ENCODE results near the gene LEKR1.
"Not testable (repeated sequence)": the region's sequence is repeated elsewhere in the genome, so short reads cannot be mapped to it uniquely, and the experiment has no call there.

Gene LEKR1

DNA sequence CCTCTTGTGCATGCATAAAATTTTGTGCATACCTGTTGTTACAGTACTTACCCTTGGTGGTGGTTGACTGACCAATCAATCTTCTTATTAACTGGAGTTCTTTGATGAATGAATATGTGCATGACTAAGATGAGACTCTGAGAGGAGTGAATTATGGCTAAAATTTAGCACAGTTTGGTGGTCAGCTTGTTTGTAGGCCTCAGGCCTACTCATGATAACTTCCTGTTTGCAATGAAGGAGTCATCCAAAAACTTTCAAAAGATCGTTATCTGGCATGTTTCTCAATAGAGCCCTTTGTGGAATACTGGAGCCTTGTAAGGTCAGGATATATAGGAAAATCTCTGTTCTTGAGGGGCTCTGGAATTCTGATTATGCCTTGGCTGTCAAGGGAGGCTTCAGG is 66.5 kb downstream of the LEKR1 start:
- no peak overlapping the region for H3K27ac ChIP-seq
- no peak for TF ChIP-seq ZFX (IDR thresholded peaks at IDR 0.05)
- TF ChIP-seq, protein P1, sequence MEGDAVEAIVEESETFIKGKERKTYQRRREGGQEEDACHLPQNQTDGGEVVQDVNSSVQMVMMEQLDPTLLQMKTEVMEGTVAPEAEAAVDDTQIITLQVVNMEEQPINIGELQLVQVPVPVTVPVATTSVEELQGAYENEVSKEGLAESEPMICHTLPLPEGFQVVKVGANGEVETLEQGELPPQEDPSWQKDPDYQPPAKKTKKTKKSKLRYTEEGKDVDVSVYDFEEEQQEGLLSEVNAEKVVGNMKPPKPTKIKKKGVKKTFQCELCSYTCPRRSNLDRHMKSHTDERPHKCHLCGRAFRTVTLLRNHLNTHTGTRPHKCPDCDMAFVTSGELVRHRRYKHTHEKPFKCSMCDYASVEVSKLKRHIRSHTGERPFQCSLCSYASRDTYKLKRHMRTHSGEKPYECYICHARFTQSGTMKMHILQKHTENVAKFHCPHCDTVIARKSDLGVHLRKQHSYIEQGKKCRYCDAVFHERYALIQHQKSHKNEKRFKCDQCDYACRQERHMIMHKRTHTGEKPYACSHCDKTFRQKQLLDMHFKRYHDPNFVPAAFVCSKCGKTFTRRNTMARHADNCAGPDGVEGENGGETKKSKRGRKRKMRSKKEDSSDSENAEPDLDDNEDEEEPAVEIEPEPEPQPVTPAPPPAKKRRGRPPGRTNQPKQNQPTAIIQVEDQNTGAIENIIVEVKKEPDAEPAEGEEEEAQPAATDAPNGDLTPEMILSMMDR (conservative IDR thresholded peaks at IDR 0.05): no peak

DNA sequence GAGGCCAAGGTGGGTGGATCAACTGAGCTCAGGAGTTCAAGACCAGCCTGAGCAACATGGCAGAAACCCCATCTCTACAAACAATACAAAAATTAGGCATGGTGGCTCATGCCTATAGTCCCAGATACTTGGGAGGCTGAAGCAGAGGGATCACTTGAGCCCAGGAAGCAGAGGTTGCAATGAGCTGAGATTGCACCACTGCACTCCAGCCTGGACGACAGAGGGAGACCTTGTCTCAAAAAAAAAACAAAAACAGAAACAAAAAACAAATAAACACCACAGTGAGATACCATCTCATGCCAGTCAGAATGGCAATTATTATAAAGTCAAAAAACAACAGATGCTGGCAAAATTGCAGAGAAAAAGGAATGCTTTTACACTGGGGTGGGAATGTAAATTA is 69.2 kb downstream of the LEKR1 start:
- TF ChIP-seq, protein P1 (conservative IDR thresholded peaks at IDR 0.05): peak; percentile 18; the same call in 1 of the 2 replicates
- not testable (repeated sequence) for H3K27ac ChIP-seq

DNA sequence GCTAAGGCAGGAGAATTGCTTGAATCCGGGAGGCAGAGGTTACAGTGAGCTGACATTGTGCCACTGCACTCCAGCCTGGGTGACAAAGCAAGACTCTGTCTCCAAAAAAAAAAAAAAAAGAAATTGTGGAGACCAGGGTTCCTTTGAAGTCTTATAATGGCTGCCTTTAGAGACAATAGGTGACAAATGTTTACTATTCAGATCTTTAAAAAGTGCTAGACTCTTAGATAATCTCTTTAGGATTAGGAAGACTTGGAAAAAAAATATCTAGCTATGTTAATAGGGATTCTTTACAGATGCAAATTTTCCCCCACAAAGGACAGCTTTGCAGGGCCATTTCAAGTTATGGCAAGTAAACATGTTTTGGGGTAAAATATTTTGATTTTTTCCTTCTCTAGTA is 71.7 kb downstream of the LEKR1 start:
- not testable (repeated sequence) for H3K27ac ChIP-seq

DNA sequence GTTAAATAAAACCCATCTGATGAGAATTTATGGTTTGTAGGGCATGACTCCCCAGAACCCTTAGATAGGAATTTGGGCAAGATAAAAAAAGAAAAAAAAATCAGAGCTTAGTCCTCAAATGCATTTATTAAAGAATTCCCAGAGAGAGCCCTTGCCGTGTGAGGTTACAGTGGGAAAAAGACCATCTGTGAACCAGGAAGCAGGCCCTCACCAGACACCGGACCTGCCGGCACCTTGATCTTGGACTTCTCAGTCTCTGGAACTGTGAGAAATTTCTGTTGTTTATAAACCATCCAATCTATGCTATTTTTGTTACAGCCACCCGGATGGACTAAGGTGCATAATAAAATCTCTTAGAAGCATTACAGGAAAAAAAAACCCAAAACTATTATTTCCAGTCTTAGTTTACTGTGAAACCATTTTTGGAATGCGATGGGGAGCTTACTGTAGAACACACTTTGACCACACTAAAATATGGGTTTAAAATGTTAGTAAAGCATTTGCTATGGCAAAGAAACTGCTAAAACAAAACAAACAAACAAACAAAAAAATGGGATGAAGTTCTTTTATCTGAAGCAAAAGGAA is 72.2 kb downstream of the LEKR1 start:
- H3K27ac ChIP-seq: no peak overlapping the region
- TF ChIP-seq, protein P1 (conservative IDR thresholded peaks at IDR 0.05): no peak
- TF ChIP-seq ZFX (IDR thresholded peaks at IDR 0.05): no peak

DNA sequence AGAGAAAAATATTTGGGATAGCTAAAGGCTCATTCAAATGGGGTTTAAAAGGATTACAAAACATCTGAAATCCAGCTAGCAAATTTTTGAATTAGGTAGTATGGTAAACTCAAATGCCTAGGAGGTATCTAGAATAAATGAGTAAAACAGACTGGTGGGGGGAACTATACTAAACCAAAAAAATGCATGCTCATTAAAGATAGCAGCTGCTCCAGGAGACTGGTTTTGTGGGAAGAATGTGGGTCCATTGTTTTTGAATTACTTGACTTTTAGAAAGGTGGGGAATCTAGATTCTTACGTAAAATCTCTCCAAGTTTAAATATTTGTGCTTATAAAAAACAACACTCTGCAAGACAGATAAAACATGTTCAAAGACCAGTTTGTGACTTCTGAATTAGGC is 73.8 kb downstream of the LEKR1 start:
- TF ChIP-seq ZFX (IDR thresholded peaks at IDR 0.05): no peak
- TF ChIP-seq, protein P1 (conservative IDR thresholded peaks at IDR 0.05): no peak
- no peak overlapping the region for H3K27ac ChIP-seq

DNA sequence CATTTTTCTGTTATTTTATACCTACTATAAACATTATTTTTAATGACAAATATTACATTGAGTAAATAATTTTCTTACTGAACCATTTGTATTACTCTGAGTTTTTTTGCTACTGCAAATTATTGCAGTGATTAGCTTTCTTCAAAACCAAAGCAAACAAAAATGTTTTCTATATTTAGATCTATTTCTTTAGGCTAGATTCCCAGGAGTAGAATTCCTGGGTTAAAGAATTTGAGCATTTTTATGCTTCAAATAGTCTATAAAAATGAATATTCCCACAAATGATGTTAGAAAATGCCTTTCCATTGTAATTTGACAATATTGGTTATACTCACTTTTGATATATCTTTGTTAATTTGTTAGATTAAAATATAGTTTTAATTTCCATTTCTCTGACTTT is 76.8 kb downstream of the LEKR1 start:
- H3K27ac ChIP-seq: no peak overlapping the region
- TF ChIP-seq, protein P1 (conservative IDR thresholded peaks at IDR 0.05): no peak
- TF ChIP-seq ZFX (IDR thresholded peaks at IDR 0.05): no peak

DNA sequence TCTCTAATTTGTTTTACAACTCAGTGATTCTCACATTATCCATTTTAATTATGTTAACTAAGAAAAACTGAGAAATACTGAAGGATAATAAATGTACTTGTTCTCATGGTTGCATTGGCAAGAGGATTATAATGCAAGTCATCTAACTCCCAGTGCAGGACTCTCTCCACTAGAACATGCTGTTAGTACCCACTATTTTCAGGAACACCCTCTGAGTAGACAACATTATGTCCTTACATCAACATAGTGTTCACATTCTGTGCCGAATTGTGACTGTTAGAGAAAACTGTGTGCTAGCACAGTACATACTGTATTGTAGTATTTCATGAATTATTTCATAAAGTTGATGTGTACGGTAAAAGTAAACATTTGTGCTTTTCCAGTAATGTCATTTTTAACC is 80.1 kb downstream of the LEKR1 start:
- no peak overlapping the region for H3K27ac ChIP-seq
- no peak for TF ChIP-seq ZFX (IDR thresholded peaks at IDR 0.05)
- TF ChIP-seq, protein P1 (conservative IDR thresholded peaks at IDR 0.05): no peak

DNA sequence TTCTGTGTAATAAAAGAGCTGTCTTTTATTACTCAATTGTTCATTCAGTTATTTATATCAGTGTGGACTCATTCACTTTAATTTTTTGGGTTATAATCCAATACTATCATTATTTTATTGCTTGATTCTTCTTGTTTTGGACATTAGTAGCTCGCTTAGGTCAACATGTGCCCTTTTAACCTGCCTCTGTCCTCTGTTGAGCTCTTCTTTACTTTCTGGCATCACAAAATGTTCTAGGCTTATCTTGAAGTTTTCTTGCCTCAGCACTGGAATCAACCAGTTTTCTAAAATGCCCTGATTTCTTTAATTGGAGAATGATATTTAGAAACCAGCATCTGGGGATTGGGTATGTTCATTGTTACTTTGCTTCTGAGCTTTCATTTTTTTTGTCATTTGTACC is 82.2 kb downstream of the LEKR1 start:
- TF ChIP-seq, protein P1 (conservative IDR thresholded peaks at IDR 0.05): no peak
- no peak for TF ChIP-seq ZFX (IDR thresholded peaks at IDR 0.05)
- no peak overlapping the region for H3K27ac ChIP-seq
